HG03103 (cell line): ENCODE data around the gene ERMP1.
"Not testable (repeated sequence)": the region's sequence is repeated elsewhere in the genome, so short reads cannot be mapped to it uniquely, and the experiment has no call there.

Source experiments
- ATAC-seq: cut with Tn5 transposase; IDR thresholded peaks from one replicate; pipeline ENCODE4 v1.9.1; 2021; ENCODE audit warnings: low read depth; ENCODE audit not compliant: unreplicated experiment

The ERMP1 gene

DNA sequence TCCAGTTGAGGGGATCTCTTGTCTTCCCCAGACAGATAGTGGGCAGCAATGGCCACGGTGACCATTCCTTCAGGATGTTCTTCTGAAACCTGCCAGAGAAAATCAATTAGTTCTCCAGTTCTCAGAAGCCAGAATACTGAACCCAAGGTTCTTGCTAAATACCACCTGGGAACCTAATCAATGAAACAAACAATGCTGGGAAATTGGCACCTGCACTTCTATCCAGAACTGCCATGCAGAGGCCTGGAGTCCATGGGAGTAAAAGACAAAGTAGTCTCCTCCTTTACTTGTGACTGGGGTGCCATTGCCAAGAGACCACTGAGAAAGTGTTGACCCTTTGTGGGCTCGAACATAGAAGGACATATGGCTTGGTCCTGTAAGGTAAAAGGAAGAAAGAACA lies 45.7 kb downstream of the ERMP1 start:
- ATAC-seq: no peak

GRCh38 chr9:5786370-5787127 lies 46.4 kb downstream of the ERMP1 start:
- no peak for ATAC-seq

DNA sequence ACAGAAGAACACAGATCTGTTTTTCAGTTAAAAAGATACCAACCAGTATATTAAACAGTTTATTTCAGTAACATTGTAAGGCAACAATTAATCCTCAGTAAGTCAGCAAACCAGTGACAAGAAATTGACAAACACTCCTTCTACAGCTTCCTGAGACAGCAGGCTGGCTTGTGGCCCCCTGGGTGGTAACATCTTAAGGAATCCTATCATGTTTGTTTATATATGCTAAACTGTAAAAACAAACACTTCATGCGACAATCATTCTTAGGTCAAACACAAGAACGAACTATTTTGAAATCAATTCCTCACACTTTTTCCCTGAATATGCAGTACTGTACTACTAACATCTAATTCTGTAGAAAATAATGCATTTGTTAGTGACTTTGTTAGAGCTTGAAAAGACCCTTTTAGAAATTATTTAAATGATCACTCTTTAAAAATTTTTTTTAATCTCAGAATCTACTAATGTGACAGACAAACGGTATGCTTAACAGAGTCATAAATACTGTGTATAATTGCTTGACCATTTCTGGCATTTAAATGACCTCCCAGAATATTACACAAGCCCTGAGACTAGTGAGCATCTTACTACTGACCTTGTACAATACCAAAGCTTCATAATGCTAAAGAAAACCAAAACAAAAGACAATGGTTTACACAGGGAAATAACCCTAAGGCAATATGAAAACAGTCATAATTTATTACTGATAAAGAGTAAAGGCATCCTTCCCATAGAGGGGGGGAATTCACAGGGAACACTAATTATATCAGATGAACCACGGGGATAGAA lies 48.2 kb downstream of the ERMP1 start:
- no peak for ATAC-seq

- ATAC-seq: no peak
Observed at GRCh38 chr9:5783982-5784381, 48.9 kb downstream of the ERMP1 start.

DNA sequence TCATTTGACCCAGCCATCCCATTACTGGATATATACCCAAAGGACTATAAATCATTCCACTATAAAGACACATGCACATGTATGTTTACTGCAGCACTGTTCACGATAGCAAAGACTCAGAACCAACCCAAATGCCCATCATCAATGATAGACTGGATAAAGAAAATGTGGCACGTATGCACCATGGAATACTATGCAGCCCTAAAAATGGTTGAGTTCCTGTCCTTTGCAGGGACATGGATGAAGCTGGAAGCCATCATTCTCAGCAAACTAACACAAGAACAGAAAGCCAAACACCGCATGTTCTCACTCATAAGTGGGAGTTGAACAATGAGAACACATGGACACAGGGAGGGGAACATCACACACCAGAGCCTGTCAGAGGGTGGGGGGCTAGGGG lies 49.5 kb downstream of the ERMP1 start:
- ATAC-seq: not testable (repeated sequence)

GRCh38 chr9:5779705-5780218 lies 53.2 kb downstream of the ERMP1 start:
- ATAC-seq: not testable (repeated sequence)

- no peak for ATAC-seq
Observed at GRCh38 chr9:5778805-5779204, 54.1 kb downstream of the ERMP1 start.

DNA sequence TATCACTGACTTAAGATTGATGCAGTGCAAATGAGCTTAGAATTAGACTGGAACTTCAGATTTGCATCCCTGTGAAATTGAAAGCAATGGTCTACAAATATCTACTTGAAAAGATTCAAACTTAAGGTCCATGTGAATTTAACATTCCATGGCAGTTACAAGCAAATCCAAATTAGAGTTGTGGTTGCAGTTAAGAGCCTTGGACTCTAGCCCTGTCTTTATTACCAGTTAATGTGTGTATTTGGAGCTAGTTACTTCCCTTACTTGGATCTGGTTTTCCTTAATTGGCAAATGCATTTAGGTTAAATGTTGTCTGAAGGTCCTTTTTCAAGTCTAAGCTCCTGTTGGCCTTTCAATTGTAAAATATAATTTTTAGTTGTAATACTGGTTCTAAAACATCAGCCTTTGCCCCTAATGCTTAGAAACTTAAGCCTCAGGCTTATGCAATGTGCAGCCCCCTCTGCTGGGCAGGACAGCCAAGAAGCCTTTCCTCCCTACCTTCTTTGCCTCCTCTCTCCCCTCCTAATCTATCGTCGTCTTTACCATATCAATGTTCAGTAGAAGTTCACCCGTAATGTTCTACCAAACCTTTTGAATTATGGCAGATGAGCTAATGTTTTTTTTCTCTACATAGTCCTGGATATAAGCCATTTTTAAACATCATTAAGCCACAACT lies 59.5 kb downstream of the ERMP1 start:
- ATAC-seq: no peak

DNA sequence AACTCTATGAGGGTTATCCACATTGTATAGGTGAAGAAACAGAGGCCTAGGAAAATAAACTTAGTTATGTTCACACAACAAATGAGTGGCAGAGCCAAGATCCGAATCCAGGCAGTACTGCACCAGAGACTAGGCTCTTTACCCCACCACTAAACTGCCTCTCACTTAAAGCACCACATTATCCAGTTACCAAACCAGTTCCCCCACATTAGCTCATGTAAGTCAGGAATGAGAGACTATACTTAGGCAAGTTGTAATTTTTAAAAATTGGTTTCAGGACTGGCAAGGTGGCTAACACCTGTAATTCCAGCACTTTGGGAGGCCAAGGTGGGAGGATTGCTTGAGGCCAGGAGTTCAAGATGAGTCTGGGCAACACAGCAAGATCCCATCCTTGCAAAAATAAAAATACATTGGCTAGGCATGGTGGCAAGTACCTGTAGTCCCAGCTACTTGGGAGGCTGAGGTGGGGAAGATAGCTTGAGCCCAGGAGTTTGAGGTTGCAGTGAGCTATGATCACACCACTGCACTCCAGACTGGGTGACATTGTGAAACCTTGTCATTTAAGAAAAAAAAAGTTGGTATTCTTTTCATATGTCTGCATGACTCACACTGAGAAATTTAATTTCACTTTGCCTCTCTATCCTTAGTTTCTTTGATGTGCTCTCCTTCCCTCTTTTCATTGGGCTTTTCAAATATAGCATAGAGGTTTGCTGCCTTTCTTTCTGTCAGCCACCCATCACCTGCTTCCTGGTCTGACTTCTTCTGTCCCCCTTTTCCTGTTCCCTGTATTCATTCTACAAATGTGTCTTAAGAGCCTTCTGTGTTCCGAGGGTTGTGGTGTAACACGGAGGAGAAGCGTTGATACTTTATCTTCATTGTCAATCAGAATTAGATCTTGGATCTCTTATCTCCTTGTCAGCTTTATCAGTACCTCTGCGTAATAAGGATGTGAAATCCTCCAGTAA lies 64.7 kb downstream of the ERMP1 start:
- ATAC-seq: no peak

GRCh38 chr9:5764130-5764868 lies 68.6 kb downstream of the ERMP1 start:
- peak; percentile 82 for ATAC-seq

GRCh38 chr9:5762421-5762820 lies 70.5 kb downstream of the ERMP1 start:
- no peak for ATAC-seq

- ATAC-seq: no peak
Observed at GRCh38 chr9:5760338-5760737, 72.6 kb downstream of the ERMP1 start.

DNA sequence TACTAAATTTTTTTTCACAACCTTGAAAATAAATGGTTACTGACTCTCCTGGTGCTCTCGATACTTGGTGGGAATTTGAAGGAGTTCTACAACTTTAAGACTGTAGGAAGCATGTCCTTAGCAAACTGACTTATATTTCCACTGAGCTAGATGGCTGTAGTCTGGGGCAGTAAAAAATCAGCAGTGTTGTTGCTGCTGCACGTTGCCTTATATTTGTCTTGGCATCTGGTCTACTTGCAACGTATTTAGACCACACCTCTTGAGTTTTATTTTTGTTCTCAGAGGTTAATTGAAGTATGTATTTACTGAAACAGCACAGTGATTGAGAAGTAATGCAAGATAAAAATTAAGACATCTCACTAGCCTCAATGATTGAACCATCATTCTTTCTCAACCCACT lies 76.3 kb downstream of the ERMP1 start:
- no peak for ATAC-seq

GRCh38 chr9:5750569-5750968 lies 82.3 kb downstream of the ERMP1 start:
- ATAC-seq: no peak

GRCh38 chr9:5749306-5749705 lies 83.6 kb downstream of the ERMP1 start:
- ATAC-seq: no peak

DNA sequence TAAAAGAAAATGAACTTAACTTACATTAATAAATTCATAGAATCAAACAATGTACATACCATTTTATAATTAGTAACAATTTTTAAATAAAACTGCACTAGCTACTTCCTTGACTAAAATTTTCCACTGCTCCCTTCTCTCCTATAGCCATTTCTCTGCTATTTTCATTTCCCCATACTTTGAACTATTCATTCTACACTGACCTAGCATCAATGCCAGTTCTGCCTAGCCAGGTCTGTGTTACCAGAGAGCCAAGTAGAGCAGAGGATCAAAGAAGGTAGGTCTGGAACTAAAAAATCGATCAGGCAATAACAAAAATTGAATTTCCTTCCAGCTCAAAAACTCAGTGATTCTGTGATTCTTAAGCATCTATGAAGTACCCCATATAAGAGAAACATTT lies 84.5 kb downstream of the ERMP1 start:
- ATAC-seq: no peak

- no peak for ATAC-seq
Observed at GRCh38 chr9:5743109-5743508, 89.8 kb downstream of the ERMP1 start.

- ATAC-seq: no peak
Observed at GRCh38 chr9:5736563-5737346, 96.2 kb downstream of the ERMP1 start.

DNA sequence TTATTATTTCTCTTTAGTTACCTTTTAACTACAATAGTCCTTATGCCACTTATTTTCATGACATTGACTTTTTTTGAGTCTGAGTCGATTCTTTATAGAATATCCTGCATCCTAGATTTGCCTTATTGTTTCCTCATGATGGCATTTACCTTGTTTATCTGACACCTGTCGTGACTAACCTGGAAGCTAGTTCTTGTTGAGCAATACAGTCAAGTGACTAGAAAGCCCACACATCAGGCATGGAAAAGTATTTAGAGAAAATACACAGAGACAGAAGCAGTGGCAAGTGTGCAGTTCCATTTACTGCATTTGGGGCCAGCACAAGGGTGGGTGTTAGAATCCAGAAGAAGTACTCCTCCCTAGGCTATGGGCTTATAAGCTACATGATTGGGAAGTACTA lies 97.8 kb downstream of the ERMP1 start:
- no peak for ATAC-seq
